GM12878 (cell line): Measurements from ENCODE around the gene ESPL1. TPM values are rescaled to one million over a fixed set of nuclear protein-coding genes. Genes with fewer than 3 reads are reported as not detected.

Experiments used
- EZH2 ChIP-seq: IDR thresholded peaks from 2 replicates; pipeline ENCODE4 v1.6.1; 2012; ENCODE audit warnings: low read depth, mild to moderate bottlenecking, control low read depth, inconsistent platforms, low read length, borderline replicate concordance; ENCODE audit not compliant: control insufficient read depth
- FOXM1 ChIP-seq: IDR thresholded peaks from 2 replicates; pipeline ENCODE4 v1.6.1; 2012; ENCODE audit warnings: low read depth, mild to moderate bottlenecking, inconsistent platforms, low read length, moderate library complexity
- HCFC1 ChIP-seq: fragments of 150-350 bp; IDR thresholded peaks from 2 replicates; pipeline ENCODE4 v1.6.1; 2014; ENCODE audit warnings: low read length
- PAX5 ChIP-seq: IDR thresholded peaks from 2 replicates; pipeline ENCODE4 v1.6.1; 2011; ENCODE audit warnings: low read depth, low read length, borderline replicate concordance
- RCOR1 ChIP-seq: conservative IDR thresholded peaks from 2 replicates; pipeline ENCODE4 v1.6.1; 2012; ENCODE audit warnings: low read depth, low read length, improper control_type of control experiment
- YY1 ChIP-seq: IDR thresholded peaks from 2 replicates; pipeline ENCODE4 v1.6.1; 2011; ENCODE audit warnings: low read depth, mild to moderate bottlenecking, low read length
- ZZZ3 ChIP-seq: IDR thresholded peaks from 2 replicates; pipeline ENCODE4 v1.6.1; 2011; ENCODE audit warnings: low read depth; ENCODE audit not compliant: control insufficient read depth, insufficient read length
- polyA plus RNA-seq, 11 experiments: library from polyadenylated mRNA; depleted of rRNA in 4 of 11; unstranded in 6 of 11; stranded (reverse) in 5 of 11; fragments of >200 nt; fragmentation: Nextera tagmentation in 4 of 11; fragmentation: Illumina TruSeq in 1 of 11; extraction: Ambion mirVana in 4 of 11; extraction: Trizol in 1 of 11; gene quantifications; 1 replicate in 1 of 11; 2 replicates in 10 of 11; pipeline versions ENCODE4 v1.2.1 to v1.2.3, GENCODE V29; 2011 to 2016; ENCODE audit warnings: inconsistent platforms in 2 of 11, missing spikeins in 2 of 11, low read depth in 1 of 11
- total RNA-seq, 4 experiments: library from RNA; depleted of rRNA in 3 of 4; stranded (reverse); fragments of >200 nt in 3 of 4; fragmentation: Illumina TruSeq in 1 of 4; extraction: Trizol in 1 of 4; gene quantifications; 2 replicates each; pipeline versions ENCODE4 v1.2.1 to v1.2.3, GENCODE V29; 2013 to 2021
- TF ChIP-seq, protein P1 (sequence below): IDR thresholded peaks from 2 replicates; pipeline ENCODE4 v1.6.1; 2012; ENCODE audit warnings: improper control_type of control experiment, low read depth, low read length; ENCODE audit not compliant: insufficient replicate concordance
- TF ChIP-seq, protein P2 (sequence below): fragments of 450-650 bp; formaldehyde crosslinking; IDR thresholded peaks from 2 replicates; pipeline ENCODE4 v1.4.0; 2022; ENCODE audit warnings: mild to moderate bottlenecking, moderate library complexity
- TF ChIP-seq, protein P3 (sequence below): IDR thresholded peaks from 2 replicates; pipeline ENCODE4 v1.6.1; 2011; ENCODE audit warnings: low read depth, mild to moderate bottlenecking, low read length, moderate library complexity, borderline replicate concordance; ENCODE audit errors: extremely low read depth
- TF ChIP-seq, protein P4 (sequence below): fragments of 150-350 bp; IDR thresholded peaks from 2 replicates; pipeline ENCODE4 v1.6.1; 2016; ENCODE audit warnings: low read depth, low read length

ESPL1 gene
- total and polyA plus RNA-seq, 10 of the 15 experiments (the other 5 are each of a cell fraction or from before 2014, with no cell fraction given), result 2.1 to 61.9 (median 21.2) TPM

DNA sequence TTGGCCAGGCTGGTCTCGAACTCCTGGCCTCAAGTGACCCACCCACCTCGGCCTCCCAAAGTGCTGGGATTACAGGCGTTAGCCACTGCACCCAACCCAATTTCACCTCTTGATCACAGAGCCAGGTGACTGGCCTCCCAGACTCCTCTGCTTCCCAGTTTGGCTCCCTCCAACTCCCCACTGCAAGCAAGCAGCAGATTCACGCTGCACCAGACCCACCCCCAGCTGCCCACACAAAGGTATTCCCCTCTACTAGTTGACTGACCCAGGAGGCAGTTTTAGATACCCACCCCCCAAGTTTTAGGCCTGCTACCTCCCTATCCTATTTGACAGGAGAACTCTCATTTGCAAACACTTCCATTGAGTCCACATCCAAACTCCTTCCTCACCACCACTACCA lies 41.3 kb upstream of the ESPL1 start (continued):
- TF ChIP-seq, protein P1, sequence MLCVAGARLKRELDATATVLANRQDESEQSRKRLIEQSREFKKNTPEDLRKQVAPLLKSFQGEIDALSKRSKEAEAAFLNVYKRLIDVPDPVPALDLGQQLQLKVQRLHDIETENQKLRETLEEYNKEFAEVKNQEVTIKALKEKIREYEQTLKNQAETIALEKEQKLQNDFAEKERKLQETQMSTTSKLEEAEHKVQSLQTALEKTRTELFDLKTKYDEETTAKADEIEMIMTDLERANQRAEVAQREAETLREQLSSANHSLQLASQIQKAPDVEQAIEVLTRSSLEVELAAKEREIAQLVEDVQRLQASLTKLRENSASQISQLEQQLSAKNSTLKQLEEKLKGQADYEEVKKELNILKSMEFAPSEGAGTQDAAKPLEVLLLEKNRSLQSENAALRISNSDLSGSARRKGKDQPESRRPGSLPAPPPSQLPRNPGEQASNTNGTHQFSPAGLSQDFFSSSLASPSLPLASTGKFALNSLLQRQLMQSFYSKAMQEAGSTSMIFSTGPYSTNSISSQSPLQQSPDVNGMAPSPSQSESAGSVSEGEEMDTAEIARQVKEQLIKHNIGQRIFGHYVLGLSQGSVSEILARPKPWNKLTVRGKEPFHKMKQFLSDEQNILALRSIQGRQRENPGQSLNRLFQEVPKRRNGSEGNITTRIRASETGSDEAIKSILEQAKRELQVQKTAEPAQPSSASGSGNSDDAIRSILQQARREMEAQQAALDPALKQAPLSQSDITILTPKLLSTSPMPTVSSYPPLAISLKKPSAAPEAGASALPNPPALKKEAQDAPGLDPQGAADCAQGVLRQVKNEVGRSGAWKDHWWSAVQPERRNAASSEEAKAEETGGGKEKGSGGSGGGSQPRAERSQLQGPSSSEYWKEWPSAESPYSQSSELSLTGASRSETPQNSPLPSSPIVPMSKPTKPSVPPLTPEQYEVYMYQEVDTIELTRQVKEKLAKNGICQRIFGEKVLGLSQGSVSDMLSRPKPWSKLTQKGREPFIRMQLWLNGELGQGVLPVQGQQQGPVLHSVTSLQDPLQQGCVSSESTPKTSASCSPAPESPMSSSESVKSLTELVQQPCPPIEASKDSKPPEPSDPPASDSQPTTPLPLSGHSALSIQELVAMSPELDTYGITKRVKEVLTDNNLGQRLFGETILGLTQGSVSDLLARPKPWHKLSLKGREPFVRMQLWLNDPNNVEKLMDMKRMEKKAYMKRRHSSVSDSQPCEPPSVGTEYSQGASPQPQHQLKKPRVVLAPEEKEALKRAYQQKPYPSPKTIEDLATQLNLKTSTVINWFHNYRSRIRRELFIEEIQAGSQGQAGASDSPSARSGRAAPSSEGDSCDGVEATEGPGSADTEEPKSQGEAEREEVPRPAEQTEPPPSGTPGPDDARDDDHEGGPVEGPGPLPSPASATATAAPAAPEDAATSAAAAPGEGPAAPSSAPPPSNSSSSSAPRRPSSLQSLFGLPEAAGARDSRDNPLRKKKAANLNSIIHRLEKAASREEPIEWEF, result no peak
- TF ChIP-seq EZH2, result no peak
- TF ChIP-seq, protein P2, sequence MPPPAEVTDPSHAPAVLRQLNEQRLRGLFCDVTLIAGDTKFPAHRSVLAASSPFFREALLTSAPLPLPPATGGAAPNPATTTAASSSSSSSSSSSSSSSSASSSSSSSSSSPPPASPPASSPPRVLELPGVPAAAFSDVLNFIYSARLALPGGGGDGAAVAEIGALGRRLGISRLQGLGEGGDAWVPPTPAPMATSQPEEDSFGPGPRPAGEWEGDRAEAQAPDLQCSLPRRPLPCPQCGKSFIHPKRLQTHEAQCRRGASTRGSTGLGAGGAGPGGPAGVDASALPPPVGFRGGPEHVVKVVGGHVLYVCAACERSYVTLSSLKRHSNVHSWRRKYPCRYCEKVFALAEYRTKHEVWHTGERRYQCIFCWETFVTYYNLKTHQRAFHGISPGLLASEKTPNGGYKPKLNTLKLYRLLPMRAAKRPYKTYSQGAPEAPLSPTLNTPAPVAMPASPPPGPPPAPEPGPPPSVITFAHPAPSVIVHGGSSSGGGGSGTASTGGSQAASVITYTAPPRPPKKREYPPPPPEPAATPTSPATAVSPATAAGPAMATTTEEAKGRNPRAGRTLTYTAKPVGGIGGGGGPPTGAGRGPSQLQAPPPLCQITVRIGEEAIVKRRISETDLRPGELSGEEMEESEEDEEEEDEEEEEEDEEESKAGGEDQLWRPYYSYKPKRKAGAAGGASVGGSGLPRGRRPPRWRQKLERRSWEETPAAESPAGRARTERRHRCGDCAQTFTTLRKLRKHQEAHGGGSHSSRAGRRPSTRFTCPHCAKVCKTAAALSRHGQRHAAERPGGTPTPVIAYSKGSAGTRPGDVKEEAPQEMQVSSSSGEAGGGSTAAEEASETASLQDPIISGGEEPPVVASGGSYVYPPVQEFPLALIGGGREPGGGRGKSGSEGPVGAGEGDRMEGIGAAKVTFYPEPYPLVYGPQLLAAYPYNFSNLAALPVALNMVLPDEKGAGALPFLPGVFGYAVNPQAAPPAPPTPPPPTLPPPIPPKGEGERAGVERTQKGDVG (CRISPR knock-in tag), result no peak
- no peak for TF ChIP-seq ZZZ3
- TF ChIP-seq RCOR1, result no peak
- TF ChIP-seq HCFC1, result no peak
- TF ChIP-seq, protein P3, sequence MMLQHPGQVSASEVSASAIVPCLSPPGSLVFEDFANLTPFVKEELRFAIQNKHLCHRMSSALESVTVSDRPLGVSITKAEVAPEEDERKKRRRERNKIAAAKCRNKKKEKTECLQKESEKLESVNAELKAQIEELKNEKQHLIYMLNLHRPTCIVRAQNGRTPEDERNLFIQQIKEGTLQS, result no peak
- TF ChIP-seq PAX5, result no peak
- no peak for TF ChIP-seq YY1
- TF ChIP-seq FOXM1, result no peak
- TF ChIP-seq, protein P4, sequence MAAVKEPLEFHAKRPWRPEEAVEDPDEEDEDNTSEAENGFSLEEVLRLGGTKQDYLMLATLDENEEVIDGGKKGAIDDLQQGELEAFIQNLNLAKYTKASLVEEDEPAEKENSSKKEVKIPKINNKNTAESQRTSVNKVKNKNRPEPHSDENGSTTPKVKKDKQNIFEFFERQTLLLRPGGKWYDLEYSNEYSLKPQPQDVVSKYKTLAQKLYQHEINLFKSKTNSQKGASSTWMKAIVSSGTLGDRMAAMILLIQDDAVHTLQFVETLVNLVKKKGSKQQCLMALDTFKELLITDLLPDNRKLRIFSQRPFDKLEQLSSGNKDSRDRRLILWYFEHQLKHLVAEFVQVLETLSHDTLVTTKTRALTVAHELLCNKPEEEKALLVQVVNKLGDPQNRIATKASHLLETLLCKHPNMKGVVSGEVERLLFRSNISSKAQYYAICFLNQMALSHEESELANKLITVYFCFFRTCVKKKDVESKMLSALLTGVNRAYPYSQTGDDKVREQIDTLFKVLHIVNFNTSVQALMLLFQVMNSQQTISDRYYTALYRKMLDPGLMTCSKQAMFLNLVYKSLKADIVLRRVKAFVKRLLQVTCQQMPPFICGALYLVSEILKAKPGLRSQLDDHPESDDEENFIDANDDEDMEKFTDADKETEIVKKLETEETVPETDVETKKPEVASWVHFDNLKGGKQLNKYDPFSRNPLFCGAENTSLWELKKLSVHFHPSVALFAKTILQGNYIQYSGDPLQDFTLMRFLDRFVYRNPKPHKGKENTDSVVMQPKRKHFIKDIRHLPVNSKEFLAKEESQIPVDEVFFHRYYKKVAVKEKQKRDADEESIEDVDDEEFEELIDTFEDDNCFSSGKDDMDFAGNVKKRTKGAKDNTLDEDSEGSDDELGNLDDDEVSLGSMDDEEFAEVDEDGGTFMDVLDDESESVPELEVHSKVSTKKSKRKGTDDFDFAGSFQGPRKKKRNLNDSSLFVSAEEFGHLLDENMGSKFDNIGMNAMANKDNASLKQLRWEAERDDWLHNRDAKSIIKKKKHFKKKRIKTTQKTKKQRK, result no peak
